ENCODE measurements around the gene ELN.

- TF ChIP-seq CREM (IDR thresholded peaks at IDR 0.05; ENCODE audit: low read depth): no peak
- TF ChIP-seq TFAM (CRISPR knock-in tag; conservative IDR thresholded peaks at IDR 0.05): no peak
- TF ChIP-seq POLR2A (conservative IDR thresholded peaks at IDR 0.05): no peak
- no peak for TF ChIP-seq POLR2AphosphoS2 (IDR thresholded peaks at IDR 0.05; ENCODE audit: low read length)
- TF ChIP-seq CTCF (IDR thresholded peaks at IDR 0.05 in 2 of 3, conservative IDR thresholded peaks at IDR 0.05 in 1 of 3; ENCODE audit: insufficient read depth in 2 of 3, low read depth in 1 of 3, low read length in 3 of 3): no peak
- no peak for TF ChIP-seq SMAD4 (CRISPR knock-in tag; conservative IDR thresholded peaks at IDR 0.05)
- TF ChIP-seq MAZ (CRISPR knock-in tag; conservative IDR thresholded peaks at IDR 0.05 in 1 of 2, IDR thresholded peaks at IDR 0.05 in 1 of 2): no peak
- no peak for TF ChIP-seq STAT5A (IDR thresholded peaks at IDR 0.05; ENCODE audit: borderline replicate concordance, low read length)
- TF ChIP-seq ZNF518B (CRISPR knock-in tag; IDR thresholded peaks at IDR 0.05): no peak
- TF ChIP-seq POU5F1 (IDR thresholded peaks at IDR 0.05; ENCODE audit: borderline replicate concordance, low read depth, low read length, partially characterized antibody): no peak
- TF ChIP-seq, protein P1, sequence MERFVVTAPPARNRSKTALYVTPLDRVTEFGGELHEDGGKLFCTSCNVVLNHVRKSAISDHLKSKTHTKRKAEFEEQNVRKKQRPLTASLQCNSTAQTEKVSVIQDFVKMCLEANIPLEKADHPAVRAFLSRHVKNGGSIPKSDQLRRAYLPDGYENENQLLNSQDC (CRISPR knock-in tag; IDR thresholded peaks at IDR 0.05): no peak
- TF ChIP-seq EP300 (IDR thresholded peaks at IDR 0.05; ENCODE audit: low read length): no peak
- TF ChIP-seq KDM1A (IDR thresholded peaks at IDR 0.05): no peak
- no peak for TF ChIP-seq TEAD1 (CRISPR knock-in tag; IDR thresholded peaks at IDR 0.05)
These were observed 26.9 kb upstream of the ELN start for GRCh38 chr7:74001150-74001494.
